ENCODE results near the gene CD53.

The CD53 gene

DNA sequence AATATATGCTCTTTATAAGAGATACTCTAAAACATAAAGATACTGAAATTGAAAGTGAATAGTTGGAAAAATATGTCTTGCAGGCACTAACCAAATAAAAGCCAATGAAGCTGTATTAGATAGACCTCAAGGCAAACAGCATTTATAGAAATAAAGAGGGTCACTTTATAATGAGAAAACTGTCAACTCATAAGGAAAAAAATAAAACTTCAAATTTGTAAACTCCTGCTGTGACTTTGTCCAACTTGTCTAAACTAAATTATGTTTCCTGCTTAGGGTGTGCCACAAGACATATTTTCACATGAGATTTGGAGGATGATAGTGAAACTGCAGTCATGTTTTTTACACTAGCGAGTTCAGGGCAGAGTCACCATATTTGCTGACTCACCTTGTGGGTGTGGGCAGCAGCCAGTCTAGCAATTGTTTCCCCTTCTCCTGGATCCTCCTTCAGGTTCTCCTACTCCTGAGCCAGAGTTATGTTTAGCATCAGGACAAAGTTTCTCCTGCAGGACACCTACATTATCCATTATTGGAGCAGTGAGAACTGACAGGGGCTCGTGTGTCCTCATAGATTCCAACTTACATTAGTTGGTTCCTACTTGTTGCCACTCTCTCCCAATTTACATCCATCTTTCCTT, 43.8 kb downstream of the CD53 start:
- Histone ChIP-seq H3K4me2 (ENCODE audit: low read length) (peak overlapping the region; percentile 63), H3K27ac (ENCODE audit: low read depth, low read length, poor library complexity, severe bottlenecking) (no peak overlapping the region), H3K9ac (ENCODE audit: low read length) (peak overlapping the region; percentile 37), H2AFZ (ENCODE audit: low read length) (peak overlapping the region; percentile 80), H4K20me1 (ENCODE audit: insufficient read depth, low read length) (no peaks in the 10 kb centered on the region), H3K36me3 (ENCODE audit: insufficient read depth, low read length) (no peaks in the 10 kb centered on the region), H3K9me3 (ENCODE audit: low read length) (no peaks in the 10 kb centered on the region), H3K4me1 (ENCODE audit: insufficient read depth, low read length, severe bottlenecking) (peaks cover 13% of the 10 kb centered on the region), H3K79me2 (ENCODE audit: insufficient read depth, low read length) (no peaks in the 10 kb centered on the region), H3F3A (ENCODE audit: insufficient read depth, low read length) (no peaks in the 10 kb centered on the region), H3K4me3 (ENCODE audit: low read depth, low read length, poor library complexity, severe bottlenecking) (peak overlapping the region; percentile 36), H3K27me3 (ENCODE audit: insufficient read depth, low read length) (no peaks in the 10 kb centered on the region), H3K9me2 (ENCODE audit: low read depth, low read length) (no peaks in the 10 kb centered on the region)
- TF ChIP-seq, protein P1, sequence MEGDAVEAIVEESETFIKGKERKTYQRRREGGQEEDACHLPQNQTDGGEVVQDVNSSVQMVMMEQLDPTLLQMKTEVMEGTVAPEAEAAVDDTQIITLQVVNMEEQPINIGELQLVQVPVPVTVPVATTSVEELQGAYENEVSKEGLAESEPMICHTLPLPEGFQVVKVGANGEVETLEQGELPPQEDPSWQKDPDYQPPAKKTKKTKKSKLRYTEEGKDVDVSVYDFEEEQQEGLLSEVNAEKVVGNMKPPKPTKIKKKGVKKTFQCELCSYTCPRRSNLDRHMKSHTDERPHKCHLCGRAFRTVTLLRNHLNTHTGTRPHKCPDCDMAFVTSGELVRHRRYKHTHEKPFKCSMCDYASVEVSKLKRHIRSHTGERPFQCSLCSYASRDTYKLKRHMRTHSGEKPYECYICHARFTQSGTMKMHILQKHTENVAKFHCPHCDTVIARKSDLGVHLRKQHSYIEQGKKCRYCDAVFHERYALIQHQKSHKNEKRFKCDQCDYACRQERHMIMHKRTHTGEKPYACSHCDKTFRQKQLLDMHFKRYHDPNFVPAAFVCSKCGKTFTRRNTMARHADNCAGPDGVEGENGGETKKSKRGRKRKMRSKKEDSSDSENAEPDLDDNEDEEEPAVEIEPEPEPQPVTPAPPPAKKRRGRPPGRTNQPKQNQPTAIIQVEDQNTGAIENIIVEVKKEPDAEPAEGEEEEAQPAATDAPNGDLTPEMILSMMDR (IDR thresholded peaks at IDR 0.05; ENCODE audit: low read length), result no peak
- TF ChIP-seq EZH2 (IDR thresholded peaks at IDR 0.05; ENCODE audit: borderline replicate concordance, low read length), result no peak

DNA sequence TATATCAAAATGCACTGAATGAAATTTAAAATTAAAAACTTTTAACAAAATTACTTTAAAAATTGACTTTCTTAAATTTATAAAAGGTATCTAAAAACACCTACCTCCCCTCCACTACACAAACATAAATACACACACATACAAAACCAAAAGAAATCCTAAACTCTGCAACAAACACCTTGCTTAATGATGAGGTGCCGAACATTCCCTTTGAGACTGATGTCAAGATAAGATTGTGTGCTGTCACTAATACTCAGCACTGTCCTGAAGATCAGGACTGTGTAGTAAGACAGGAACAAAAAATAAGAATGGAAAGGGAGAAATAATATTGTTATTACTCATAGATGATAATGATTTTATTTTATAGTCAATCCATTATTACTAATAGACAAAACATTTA, 45.1 kb downstream of the CD53 start:
- TF ChIP-seq, protein P1 (IDR thresholded peaks at IDR 0.05; ENCODE audit: low read length), result no peak
- TF ChIP-seq EZH2 (IDR thresholded peaks at IDR 0.05; ENCODE audit: borderline replicate concordance, low read length), result no peak
- H3K27ac ChIP-seq (ENCODE audit: low read depth, low read length, poor library complexity, severe bottlenecking), result no peak overlapping the region
- H4K20me1 ChIP-seq (ENCODE audit: insufficient read depth, low read length), result no peaks in the 10 kb centered on the region
- H3K27me3 ChIP-seq (ENCODE audit: insufficient read depth, low read length), result no peaks in the 10 kb centered on the region
- no peak overlapping the region for H2AFZ ChIP-seq (ENCODE audit: low read length)
- H3K4me2 ChIP-seq (ENCODE audit: low read length), result no peak overlapping the region
- no peaks in the 10 kb centered on the region for H3K9me2 ChIP-seq (ENCODE audit: low read depth, low read length)
- H3K9me3 ChIP-seq (ENCODE audit: low read length), result no peaks in the 10 kb centered on the region
- no peak overlapping the region for H3K4me3 ChIP-seq (ENCODE audit: low read depth, low read length, poor library complexity, severe bottlenecking)
- H3K4me1 ChIP-seq (ENCODE audit: insufficient read depth, low read length, severe bottlenecking), result peaks cover 13% of the 10 kb centered on the region
- no peaks in the 10 kb centered on the region for H3F3A ChIP-seq (ENCODE audit: insufficient read depth, low read length)
- H3K79me2 ChIP-seq (ENCODE audit: insufficient read depth, low read length), result no peaks in the 10 kb centered on the region
- no peak overlapping the region for H3K9ac ChIP-seq (ENCODE audit: low read length)
- H3K36me3 ChIP-seq (ENCODE audit: insufficient read depth, low read length), result no peaks in the 10 kb centered on the region

DNA sequence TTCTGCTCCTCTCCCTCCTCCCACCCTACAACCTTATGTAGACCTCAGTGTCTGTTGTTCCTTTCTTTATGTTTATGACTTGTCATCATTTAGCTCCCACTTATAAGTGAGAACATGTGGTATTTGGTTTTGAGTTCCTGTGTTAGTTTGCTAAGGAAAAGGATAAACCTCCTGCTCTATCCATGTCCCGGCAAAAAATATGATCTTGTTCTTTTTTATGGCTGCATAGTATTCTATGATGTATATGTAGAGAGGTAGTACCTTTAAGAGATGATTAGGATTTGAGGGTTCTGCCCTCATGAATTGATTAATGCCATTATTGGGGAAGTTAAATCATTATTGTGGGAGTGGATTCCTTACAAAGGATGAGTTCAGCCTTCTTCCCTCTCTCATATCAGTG, 49.0 kb downstream of the CD53 start:
- Histone ChIP-seq H3K79me2 (ENCODE audit: insufficient read depth, low read length) (no peaks in the 10 kb centered on the region), H3K9me3 (ENCODE audit: low read length) (no peaks in the 10 kb centered on the region; the same call in 1 of the 2 replicates), H3F3A (ENCODE audit: insufficient read depth, low read length) (no peaks in the 10 kb centered on the region), H3K27ac (ENCODE audit: low read depth, low read length, poor library complexity, severe bottlenecking) (no peak overlapping the region), H4K20me1 (ENCODE audit: insufficient read depth, low read length) (no peaks in the 10 kb centered on the region), H3K27me3 (ENCODE audit: insufficient read depth, low read length) (no peaks in the 10 kb centered on the region), H3K36me3 (ENCODE audit: insufficient read depth, low read length) (no peaks in the 10 kb centered on the region), H2AFZ (ENCODE audit: low read length) (no peak overlapping the region), H3K4me3 (ENCODE audit: low read depth, low read length, poor library complexity, severe bottlenecking) (no peak overlapping the region), H3K9me2 (ENCODE audit: low read depth, low read length) (no peaks in the 10 kb centered on the region), H3K4me1 (ENCODE audit: insufficient read depth, low read length, severe bottlenecking) (peaks cover 4% of the 10 kb centered on the region), H3K4me2 (ENCODE audit: low read length) (no peak overlapping the region), H3K9ac (ENCODE audit: low read length) (no peak overlapping the region)
- TF ChIP-seq, protein P1 (IDR thresholded peaks at IDR 0.05; ENCODE audit: low read length), result no peak
- no peak for TF ChIP-seq EZH2 (IDR thresholded peaks at IDR 0.05; ENCODE audit: borderline replicate concordance, low read length)
